PFSK-1 (cell line): ENCODE results near the gene KCNQ5.

Experiments
- FOXP2 ChIP-seq: optimal IDR thresholded peaks from 2 replicates; pipeline ENCODE3; 2011; ENCODE audit warnings: borderline replicate concordance, control low read depth, inconsistent platforms; ENCODE audit not compliant: insufficient read depth; ENCODE audit errors: extremely low read length, extremely low read depth
- POLR2AphosphoS5 ChIP-seq: IDR thresholded peaks from 2 replicates; pipeline ENCODE4 v1.6.1; 2012; ENCODE audit warnings: low read depth, mild to moderate bottlenecking, control low read depth, low read length, moderate library complexity
- SIN3A ChIP-seq: IDR thresholded peaks from 2 replicates; pipeline ENCODE4 v1.6.1; 2012; ENCODE audit warnings: mild to moderate bottlenecking, low read length, moderate library complexity, borderline replicate concordance; ENCODE audit not compliant: insufficient read depth
- TAF1 ChIP-seq: IDR thresholded peaks from 2 replicates; pipeline ENCODE4 v1.6.1; 2012; ENCODE audit warnings: low read length, control low read depth, borderline replicate concordance; ENCODE audit not compliant: insufficient read depth
- TF ChIP-seq, protein P1 (sequence below), 2 experiments: IDR thresholded peaks; 2 replicates each; pipeline versions ENCODE4 v1.6.1 to v1.8.0; 2011 to 2012; ENCODE audit warnings: low read depth in 2 of 2, low read length in 2 of 2, control low read depth in 1 of 2, inconsistent platforms in 1 of 2, mild to moderate bottlenecking in 1 of 2, moderate library complexity in 1 of 2; ENCODE audit not compliant: insufficient read depth in 1 of 2

DNA sequence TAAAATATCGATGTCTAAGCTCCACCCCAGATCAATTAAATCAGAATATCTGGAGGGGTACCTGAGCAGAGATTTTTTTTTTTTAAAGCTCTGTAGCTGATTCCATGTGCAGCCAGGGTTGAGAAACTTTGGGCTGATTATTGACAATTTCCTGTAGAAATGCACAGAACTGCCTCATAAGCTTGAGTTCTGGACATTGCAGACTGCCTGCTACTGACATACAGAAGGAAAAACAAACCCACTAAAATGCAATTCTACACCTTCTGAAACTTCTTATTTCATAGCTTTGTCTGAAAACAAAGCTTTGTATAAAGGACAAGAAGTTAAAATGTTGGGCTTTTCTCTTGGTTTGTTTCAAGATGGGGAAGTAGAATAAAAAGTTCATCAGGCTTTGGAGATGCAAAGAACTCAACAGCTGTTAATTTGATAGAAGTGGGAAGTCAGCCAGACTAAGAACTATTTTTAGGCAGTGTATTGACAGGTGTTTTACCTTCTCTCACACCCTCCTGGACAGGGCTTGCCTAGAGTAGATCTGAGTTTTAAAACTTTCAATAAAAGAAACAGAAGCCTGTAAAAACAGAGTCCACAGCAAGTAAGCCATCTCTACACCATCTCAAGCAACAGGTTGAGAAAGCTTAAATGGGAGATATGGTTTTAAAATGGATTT is 147.7 kb downstream of the KCNQ5 start:
- TF ChIP-seq POLR2AphosphoS5 (no peak), TAF1 (no peak), SIN3A (no peak), FOXP2 (no peak)
- TF ChIP-seq, protein P1, sequence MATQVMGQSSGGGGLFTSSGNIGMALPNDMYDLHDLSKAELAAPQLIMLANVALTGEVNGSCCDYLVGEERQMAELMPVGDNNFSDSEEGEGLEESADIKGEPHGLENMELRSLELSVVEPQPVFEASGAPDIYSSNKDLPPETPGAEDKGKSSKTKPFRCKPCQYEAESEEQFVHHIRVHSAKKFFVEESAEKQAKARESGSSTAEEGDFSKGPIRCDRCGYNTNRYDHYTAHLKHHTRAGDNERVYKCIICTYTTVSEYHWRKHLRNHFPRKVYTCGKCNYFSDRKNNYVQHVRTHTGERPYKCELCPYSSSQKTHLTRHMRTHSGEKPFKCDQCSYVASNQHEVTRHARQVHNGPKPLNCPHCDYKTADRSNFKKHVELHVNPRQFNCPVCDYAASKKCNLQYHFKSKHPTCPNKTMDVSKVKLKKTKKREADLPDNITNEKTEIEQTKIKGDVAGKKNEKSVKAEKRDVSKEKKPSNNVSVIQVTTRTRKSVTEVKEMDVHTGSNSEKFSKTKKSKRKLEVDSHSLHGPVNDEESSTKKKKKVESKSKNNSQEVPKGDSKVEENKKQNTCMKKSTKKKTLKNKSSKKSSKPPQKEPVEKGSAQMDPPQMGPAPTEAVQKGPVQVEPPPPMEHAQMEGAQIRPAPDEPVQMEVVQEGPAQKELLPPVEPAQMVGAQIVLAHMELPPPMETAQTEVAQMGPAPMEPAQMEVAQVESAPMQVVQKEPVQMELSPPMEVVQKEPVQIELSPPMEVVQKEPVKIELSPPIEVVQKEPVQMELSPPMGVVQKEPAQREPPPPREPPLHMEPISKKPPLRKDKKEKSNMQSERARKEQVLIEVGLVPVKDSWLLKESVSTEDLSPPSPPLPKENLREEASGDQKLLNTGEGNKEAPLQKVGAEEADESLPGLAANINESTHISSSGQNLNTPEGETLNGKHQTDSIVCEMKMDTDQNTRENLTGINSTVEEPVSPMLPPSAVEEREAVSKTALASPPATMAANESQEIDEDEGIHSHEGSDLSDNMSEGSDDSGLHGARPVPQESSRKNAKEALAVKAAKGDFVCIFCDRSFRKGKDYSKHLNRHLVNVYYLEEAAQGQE (IDR thresholded peaks at IDR 0.05; ENCODE audit: insufficient read depth in 1 of 2, low read depth in 2 of 2, low read length in 2 of 2): no peak
